Astrocyte of the cerebellum (primary cell): ENCODE results near the gene TBRG4.

Experiments
- DNase-seq: peaks from one replicate; pipeline ENCODE4 v3.0.0-alpha.2; 2011; ENCODE audit warnings: low read depth
- H3K4me3 ChIP-seq: 2 replicates; pipeline ENCODE4 v1.5.1; 2011; ENCODE audit warnings: mild to moderate bottlenecking, low read depth, low read length, moderate library complexity
- CTCF ChIP-seq: IDR thresholded peaks from 2 replicates; pipeline ENCODE4 v1.5.1; 2012; ENCODE audit warnings: low read length, low read depth, moderate library complexity, mild to moderate bottlenecking; ENCODE audit errors: missing control alignments
- in situ Hi-C: cut with HindIII; loops from 2 replicates; pipeline ENCODE4 v1.10.0; 2017; ENCODE audit warnings: low sequenced_read_pairs

TBRG4 gene

GRCh38 chr7:45133352-45133751, 21.9 kb upstream of the TBRG4 start:
- in situ Hi-C loops = no loop called here
- DNase-seq = no peak
- H3K4me3 ChIP-seq = no peak overlapping the region
- no peak for TF ChIP-seq CTCF

DNA sequence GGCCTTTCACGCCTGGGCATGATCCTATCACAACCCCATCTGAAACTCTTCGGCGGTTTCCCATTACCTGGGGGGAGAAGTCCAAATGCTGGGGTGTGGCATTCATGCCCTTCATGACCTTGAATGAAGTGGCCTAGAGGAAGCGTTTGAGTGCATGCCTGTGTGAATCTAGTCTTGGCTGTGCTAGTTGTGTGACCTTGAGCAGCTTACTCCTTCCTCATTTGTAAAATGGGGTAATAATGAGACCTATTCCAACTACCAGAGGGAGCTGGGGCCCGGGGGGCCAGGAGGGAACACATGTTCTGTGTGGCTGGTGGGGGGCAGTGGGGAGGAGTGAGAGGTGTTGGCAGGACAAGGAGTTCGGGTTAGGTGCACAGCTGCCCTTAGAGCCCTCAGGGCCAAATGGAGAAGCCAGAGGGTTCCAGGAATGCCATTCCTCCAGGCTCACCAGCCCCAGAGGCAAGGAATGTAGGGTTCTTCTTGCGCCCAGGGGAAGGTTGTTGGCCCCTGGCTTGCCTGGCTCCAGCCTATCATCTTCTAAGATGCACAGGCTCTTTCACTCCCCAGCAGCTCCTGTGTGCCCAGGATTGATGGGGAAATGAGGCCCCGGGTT, 21.3 kb upstream of the TBRG4 start:
- H3K4me3 ChIP-seq = no peak overlapping the region
- in situ Hi-C loops = no loop called here
- no peak for TF ChIP-seq CTCF
- no peak for DNase-seq

- no peak overlapping the region for H3K4me3 ChIP-seq
- TF ChIP-seq CTCF = no peak
- in situ Hi-C loops = no loop called here
- DNase-seq = no peak
Observed at GRCh38 chr7:45131891-45132290, 20.4 kb upstream of the TBRG4 start.

DNA sequence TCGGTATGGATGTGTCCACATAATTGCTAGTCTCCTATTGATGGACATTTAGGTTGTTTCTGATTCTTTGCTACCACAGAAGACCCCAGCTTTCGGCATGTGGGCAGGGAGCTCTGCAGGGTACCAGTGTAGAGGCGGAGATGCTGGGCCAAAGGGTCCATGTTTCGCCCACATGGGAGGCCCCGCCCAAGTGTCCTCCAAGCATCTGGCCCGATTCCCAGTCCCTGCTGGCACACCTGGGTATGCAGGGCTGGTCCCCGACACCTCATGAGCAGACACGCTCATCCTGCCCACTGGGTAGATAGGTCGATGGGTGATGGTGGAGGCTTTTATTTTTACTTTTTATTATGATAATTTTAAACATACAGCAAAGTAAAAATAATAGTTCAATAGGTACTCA, 19.4 kb upstream of the TBRG4 start:
- no peak for DNase-seq
- in situ Hi-C loops = no loop called here
- H3K4me3 ChIP-seq = no peak overlapping the region
- no peak for TF ChIP-seq CTCF

- H3K4me3 ChIP-seq = no peak overlapping the region
- in situ Hi-C loops = no loop called here
- DNase-seq = no peak
- TF ChIP-seq CTCF = no peak
Observed at GRCh38 chr7:45129906-45130305, 18.4 kb upstream of the TBRG4 start.

DNA sequence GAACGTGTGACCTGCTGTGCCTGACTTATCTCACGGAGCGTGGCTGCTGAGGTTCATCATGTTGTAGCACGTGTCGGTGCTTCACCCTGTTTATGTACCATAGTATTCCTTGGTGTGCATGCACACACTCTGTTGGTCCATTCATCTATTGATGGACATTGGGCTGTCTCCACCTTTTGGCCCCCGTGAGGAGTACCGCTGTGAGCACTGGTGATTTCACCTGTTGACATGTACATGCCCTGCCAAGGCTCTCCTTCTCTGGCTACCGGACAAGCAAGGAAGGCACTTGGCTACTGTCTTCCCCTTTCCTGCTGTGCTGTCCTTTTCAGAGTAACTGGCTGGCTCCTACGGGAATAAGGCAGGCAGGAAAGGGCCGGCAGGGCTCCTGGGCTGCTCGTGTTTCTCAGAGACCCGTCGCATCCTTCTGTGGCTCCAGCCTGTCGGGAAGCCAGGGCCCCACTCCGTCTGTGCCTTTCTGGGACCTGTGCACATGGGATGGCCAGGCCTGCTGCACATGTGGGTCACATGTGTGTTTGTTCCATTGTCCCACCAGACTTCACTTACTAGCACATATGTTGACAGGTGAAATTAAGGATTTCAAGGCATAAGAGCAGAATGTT, 17.8 kb upstream of the TBRG4 start:
- H3K4me3 ChIP-seq = no peak overlapping the region
- no peak for DNase-seq
- in situ Hi-C loops = no loop called here
- no peak for TF ChIP-seq CTCF
